Omental fat pad (tissue), 4 donors: ENCODE measurements around the gene SRRM3. TPM values are rescaled to one million over a fixed set of nuclear protein-coding genes. Genes with fewer than 3 reads are reported as not detected.

Experiments used
- ATAC-seq: fragments of 150-250 bp; one replicate; pipeline ENCODE4 v1.9.1; 2016; ENCODE audit warnings: mild to moderate bottlenecking, moderate library complexity; ENCODE audit not compliant: low FRiP score
- DNase-seq: peaks from one replicate; pipeline ENCODE4 v3.0.0-alpha.2; 2019; ENCODE audit warnings: low spot score
- CTCF ChIP-seq, 3 donors: fragments of 450-650 bp; IDR thresholded peaks; one replicate each; pipeline ENCODE4 v1.5.1; 2016 to 2017; ENCODE audit warnings: antibody characterized with exemption in 3 of 3, mild to moderate bottlenecking in 3 of 3, moderate library complexity in 2 of 3
- total RNA-seq, 4 donors: library from RNA; depleted of rRNA; stranded (reverse); fragments of >200 nt; gene quantifications; one replicate each; pipeline ENCODE4 v1.1.0, GENCODE V29; 2016

The SRRM3 gene
- total RNA-seq, 4 donors from 2014 or later: 1.7 to 3.7 (median 2.4) TPM

DNA sequence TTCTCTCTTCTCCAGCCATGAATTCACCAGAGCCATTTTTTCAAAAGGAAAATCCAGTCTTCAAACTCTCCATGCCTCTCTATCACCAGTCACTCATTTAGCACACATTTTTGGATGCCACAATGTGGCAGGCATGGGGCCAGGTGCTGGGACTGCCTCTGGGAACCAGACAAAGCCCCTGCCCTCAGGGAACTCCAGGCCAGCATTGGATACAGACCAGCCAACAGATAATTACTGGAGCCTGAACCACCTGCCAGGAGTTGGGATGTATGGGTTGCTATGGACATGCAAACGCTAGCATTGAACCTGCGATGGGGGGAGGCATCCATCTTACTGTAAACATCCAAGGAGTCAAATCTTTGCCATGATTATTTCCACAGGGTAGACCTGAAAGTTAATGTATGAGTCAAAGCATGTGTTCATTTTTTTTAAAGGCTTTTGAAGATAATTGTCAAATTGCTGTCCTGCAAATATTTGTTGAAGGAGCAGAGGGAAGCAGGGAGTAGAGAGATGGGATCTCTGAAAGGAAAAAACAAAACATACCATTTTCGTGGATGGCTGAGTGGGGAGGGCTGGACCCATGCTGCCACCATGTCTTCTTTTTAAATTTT is 43.2 kb downstream of the SRRM3 start:
- DNase-seq: no peak
- no peak for TF ChIP-seq CTCF (IDR thresholded peaks at IDR 0.05)
- ATAC-seq: no peak

DNA sequence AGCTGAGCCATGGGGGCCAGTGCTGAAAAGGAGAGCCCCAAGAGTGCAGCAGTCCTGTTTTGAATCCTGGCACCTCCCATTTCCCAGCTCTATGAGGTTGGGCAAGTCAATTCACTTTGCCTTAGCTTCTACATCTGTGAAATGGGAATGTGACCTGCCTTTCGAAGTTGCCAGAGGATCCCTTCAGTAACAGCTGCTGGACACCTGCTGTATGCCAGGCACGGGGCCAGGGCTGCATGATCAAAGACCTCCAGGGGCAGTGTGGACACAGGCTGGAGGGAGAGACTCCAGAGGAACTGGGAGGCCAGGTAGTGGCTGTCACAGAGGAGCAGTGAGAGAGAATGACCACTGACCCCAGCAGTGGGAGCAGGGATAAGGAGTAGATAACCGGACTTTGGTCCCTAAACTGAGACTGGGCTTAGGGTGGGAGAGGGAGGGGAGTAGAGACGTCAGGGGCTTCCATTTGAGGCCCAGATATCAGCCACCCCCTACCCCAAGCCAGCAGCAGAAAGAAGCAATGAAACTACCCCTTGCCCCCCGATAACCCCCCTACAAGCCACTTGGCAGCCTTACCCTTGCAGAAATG is 45.2 kb downstream of the SRRM3 start:
- DNase-seq (no peak), ATAC-seq (no peak)
- TF ChIP-seq CTCF (IDR thresholded peaks at IDR 0.05): no peak

GRCh38 chr7:76247938-76248337 is 46.2 kb downstream of the SRRM3 start:
- no peak for DNase-seq
- no peak for TF ChIP-seq CTCF (IDR thresholded peaks at IDR 0.05)
- ATAC-seq: no peak

GRCh38 chr7:76252021-76252420 is 50.3 kb downstream of the SRRM3 start:
- no peak for DNase-seq
- no peak for TF ChIP-seq CTCF (IDR thresholded peaks at IDR 0.05)
- ATAC-seq: no peak

DNA sequence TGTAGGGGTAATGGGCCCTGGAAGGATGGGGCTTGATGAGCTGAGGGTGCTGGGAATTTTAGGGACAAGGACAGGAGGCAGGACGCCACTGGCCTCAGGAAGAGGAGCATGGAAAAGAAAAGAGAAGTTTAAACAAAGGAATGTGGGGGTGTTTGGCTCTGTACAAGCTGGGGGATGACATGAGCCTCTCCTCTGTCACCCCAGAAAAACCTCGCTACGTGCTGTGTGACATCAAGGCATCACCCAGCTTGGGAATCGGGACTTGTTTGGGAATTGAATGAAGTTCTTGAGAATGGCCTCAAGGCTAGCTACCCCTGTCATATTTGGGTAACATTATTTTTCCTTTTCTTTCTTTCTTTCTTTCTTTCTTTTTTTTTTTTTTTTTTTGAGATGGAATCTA is 53.1 kb downstream of the SRRM3 start:
- DNase-seq (no peak), ATAC-seq (no peak)
- no peak for TF ChIP-seq CTCF (IDR thresholded peaks at IDR 0.05)

DNA sequence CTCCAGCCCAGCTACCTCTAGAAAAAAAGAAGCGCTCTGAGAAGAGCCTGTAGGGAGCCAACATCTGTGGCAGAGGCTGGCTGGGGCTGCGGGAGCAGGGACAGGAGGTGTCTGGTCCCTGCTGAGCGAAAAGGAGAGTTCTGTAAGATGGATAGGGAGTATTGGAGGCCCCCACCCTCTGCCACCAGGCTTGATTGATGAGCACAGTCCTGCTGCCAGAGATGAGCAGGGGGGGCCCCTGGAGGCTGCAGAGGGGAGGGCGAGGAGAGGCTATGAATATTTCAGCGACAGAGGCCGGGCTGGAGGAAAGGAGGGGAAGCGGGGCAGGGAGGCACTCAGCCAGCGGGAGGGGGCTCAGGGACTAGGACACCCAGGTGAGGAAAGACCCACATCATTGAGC is 56.3 kb downstream of the SRRM3 start:
- no peak for TF ChIP-seq CTCF (IDR thresholded peaks at IDR 0.05)
- DNase-seq: no peak
- ATAC-seq: no peak
